ENCODE measurements around the gene EPX.

GRCh38 chr17:58247511-58248363 is 55.2 kb downstream of the EPX start:
- TF ChIP-seq MAFK (IDR thresholded peaks at IDR 0.05; ENCODE audit: partially characterized antibody), result no peak
- TF ChIP-seq, protein P1, sequence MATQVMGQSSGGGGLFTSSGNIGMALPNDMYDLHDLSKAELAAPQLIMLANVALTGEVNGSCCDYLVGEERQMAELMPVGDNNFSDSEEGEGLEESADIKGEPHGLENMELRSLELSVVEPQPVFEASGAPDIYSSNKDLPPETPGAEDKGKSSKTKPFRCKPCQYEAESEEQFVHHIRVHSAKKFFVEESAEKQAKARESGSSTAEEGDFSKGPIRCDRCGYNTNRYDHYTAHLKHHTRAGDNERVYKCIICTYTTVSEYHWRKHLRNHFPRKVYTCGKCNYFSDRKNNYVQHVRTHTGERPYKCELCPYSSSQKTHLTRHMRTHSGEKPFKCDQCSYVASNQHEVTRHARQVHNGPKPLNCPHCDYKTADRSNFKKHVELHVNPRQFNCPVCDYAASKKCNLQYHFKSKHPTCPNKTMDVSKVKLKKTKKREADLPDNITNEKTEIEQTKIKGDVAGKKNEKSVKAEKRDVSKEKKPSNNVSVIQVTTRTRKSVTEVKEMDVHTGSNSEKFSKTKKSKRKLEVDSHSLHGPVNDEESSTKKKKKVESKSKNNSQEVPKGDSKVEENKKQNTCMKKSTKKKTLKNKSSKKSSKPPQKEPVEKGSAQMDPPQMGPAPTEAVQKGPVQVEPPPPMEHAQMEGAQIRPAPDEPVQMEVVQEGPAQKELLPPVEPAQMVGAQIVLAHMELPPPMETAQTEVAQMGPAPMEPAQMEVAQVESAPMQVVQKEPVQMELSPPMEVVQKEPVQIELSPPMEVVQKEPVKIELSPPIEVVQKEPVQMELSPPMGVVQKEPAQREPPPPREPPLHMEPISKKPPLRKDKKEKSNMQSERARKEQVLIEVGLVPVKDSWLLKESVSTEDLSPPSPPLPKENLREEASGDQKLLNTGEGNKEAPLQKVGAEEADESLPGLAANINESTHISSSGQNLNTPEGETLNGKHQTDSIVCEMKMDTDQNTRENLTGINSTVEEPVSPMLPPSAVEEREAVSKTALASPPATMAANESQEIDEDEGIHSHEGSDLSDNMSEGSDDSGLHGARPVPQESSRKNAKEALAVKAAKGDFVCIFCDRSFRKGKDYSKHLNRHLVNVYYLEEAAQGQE (IDR thresholded peaks at IDR 0.05), result no peak
